Brain microvascular endothelial cell (primary cell): Measurements from ENCODE around the gene DLG2.

Experiments
- DNase-seq: peaks from one replicate; pipeline ENCODE4 v3.0.0-alpha.2; 2020
- H3K27ac ChIP-seq: fragments of 250-450 bp; sonication (Bioruptor Pico); 2 replicates; pipeline ENCODE4 v1.5.1; 2020; ENCODE audit warnings: mild to moderate bottlenecking, moderate library complexity
- H3K27me3 ChIP-seq: fragments of 250-450 bp; sonication (Bioruptor Pico); replicated peaks from 2 replicates; pipeline ENCODE4 v1.5.1; 2020; ENCODE audit warnings: mild to moderate bottlenecking
- H3K36me3 ChIP-seq: fragments of 250-450 bp; sonication (Bioruptor Pico); replicated peaks from 2 replicates; pipeline ENCODE4 v1.5.1; 2020; ENCODE audit warnings: mild to moderate bottlenecking
- H3K4me3 ChIP-seq: 2 replicates; pipeline ENCODE4 v1.5.1; 2011; ENCODE audit warnings: low read depth, mild to moderate bottlenecking, control low read depth, low read length, moderate library complexity
- CTCF ChIP-seq: IDR thresholded peaks from 2 replicates; pipeline ENCODE4 v1.5.1; 2011; ENCODE audit warnings: low read depth, mild to moderate bottlenecking, moderate library complexity, low read length, control low read depth, inconsistent platforms; ENCODE audit errors: missing control alignments
- in situ Hi-C: cut with HindIII; loops from 2 replicates; pipeline ENCODE4 v1.10.0; 2017; ENCODE audit warnings: low sequenced_read_pairs, low pct_ligation_motif_present

Gene DLG2

GRCh38 chr11:83957038-83957900 is 1669.9 kb downstream of the DLG2 start:
- TF ChIP-seq CTCF, result no peak
- H3K36me3 ChIP-seq, result no peaks in the 10 kb centered on the region
- in situ Hi-C loops, result no loop called here
- H3K4me3 ChIP-seq, result no peak overlapping the region
- no peaks in the 10 kb centered on the region for H3K27me3 ChIP-seq
- DNase-seq, result no peak
- no peak overlapping the region for H3K27ac ChIP-seq

GRCh38 chr11:83956119-83956697 is 1670.9 kb downstream of the DLG2 start:
- TF ChIP-seq CTCF, result no peak
- in situ Hi-C loops, result no loop called here
- no peaks in the 10 kb centered on the region for H3K27me3 ChIP-seq
- no peak overlapping the region for H3K4me3 ChIP-seq
- DNase-seq, result no peak
- no peak overlapping the region for H3K27ac ChIP-seq
- no peaks in the 10 kb centered on the region for H3K36me3 ChIP-seq

- H3K27ac ChIP-seq, result no peak overlapping the region
- H3K27me3 ChIP-seq, result no peaks in the 10 kb centered on the region
- in situ Hi-C loops, result no loop called here
- no peak for TF ChIP-seq CTCF
- DNase-seq, result no peak
- H3K4me3 ChIP-seq, result no peak overlapping the region
- H3K36me3 ChIP-seq, result no peaks in the 10 kb centered on the region
Measured at GRCh38 chr11:83954780-83955179, 1672.4 kb downstream of the DLG2 start.

- no peak for TF ChIP-seq CTCF
- H3K36me3 ChIP-seq, result no peaks in the 10 kb centered on the region
- no peaks in the 10 kb centered on the region for H3K27me3 ChIP-seq
- in situ Hi-C loops, result no loop called here
- DNase-seq, result no peak
- no peak overlapping the region for H3K4me3 ChIP-seq
- no peak overlapping the region for H3K27ac ChIP-seq
Measured at GRCh38 chr11:83951521-83951920, 1675.6 kb downstream of the DLG2 start.

GRCh38 chr11:83948200-83948599 is 1678.9 kb downstream of the DLG2 start:
- Histone ChIP-seq H3K27ac (no peak overlapping the region), H3K27me3 (no peaks in the 10 kb centered on the region), H3K36me3 (no peaks in the 10 kb centered on the region), H3K4me3 (no peak overlapping the region)
- in situ Hi-C loops, result no loop called here
- TF ChIP-seq CTCF, result no peak
- DNase-seq, result no peak
